Prostate gland (tissue), 2 donors: ENCODE measurements around the gene SCML2. TPM values are rescaled to one million over a fixed set of nuclear protein-coding genes. Genes with fewer than 3 reads are reported as not detected.

ENCODE experiments used
- DNase-seq: peaks from one replicate; pipeline ENCODE4 v3.0.0-alpha.2; 2019; ENCODE audit warnings: low spot score
- H3K27ac ChIP-seq, 2 donors: fragments of 200-600 bp; sonication (generic); 2 replicates each; pipeline ENCODE4 v1.5.1; 2017 to 2019
- H3K27me3 ChIP-seq: fragments of 200-600 bp; sonication (generic); replicated peaks from 2 replicates; pipeline ENCODE4 v1.5.1; 2019; ENCODE audit not compliant: insufficient read depth
- H3K36me3 ChIP-seq, 2 donors: fragments of 200-600 bp; sonication (generic); 1 replicate in 1 of 2; 2 replicates in 1 of 2; pipeline versions ENCODE4 v1.5.1 to v1.8.1; 2017 to 2019
- H3K4me1 ChIP-seq: fragments of 200-600 bp; sonication (generic); replicated peaks from 2 replicates; pipeline ENCODE4 v1.5.1; 2019
- H3K4me3 ChIP-seq, 2 donors: fragments of 200-600 bp; sonication (generic); 2 replicates each; pipeline ENCODE4 v1.5.1; 2017 to 2019
- H3K9me3 ChIP-seq: fragments of 200-600 bp; sonication (generic); 2 replicates; pipeline ENCODE4 v1.5.1; 2017
- CTCF ChIP-seq, 4 experiments: fragments of 200-600 bp in 2 of 4; fragments of 450-650 bp in 2 of 4; sonication (generic) in 2 of 4; IDR thresholded peaks; 1 replicate in 3 of 4; 2 replicates in 1 of 4; pipeline ENCODE4 v1.5.1; 2016 to 2019; ENCODE audit warnings: antibody characterized with exemption in 4 of 4, mild to moderate bottlenecking in 2 of 4, moderate library complexity in 2 of 4
- POLR2A ChIP-seq: fragments of 450-650 bp; IDR thresholded peaks from one replicate; pipeline ENCODE4 v1.6.1; 2016; ENCODE audit warnings: antibody characterized with exemption, mild to moderate bottlenecking
- POLR2AphosphoS5 ChIP-seq: sonication (generic); formaldehyde crosslinking; IDR thresholded peaks from one replicate; pipeline ENCODE4 v1.6.1; 2017; ENCODE audit warnings: antibody characterized with exemption
- WGBS: methylation state at CpG from one replicate; pipeline ENCODE4 v1.1.5; 2018; 5-methylcytosine and 5-hydroxymethylcytosine counted together
- intact Hi-C: fragments of 100-400 bp; cut with DNase I; formaldehyde crosslinking; loops from one replicate; pipeline ENCODE4 v1.14.2; 2022
- total RNA-seq, 2 donors: library from RNA; depleted of rRNA; stranded (reverse); fragments of >200 nt; gene quantifications; one replicate each; pipeline ENCODE4 v1.1.0, GENCODE V29; 2016

SCML2 gene
- total RNA-seq, 2 donors from 2014 or later, result 0.36 to 10.6 TPM

- Histone ChIP-seq H3K27ac (peak overlapping the region in 1 of 2 donors; percentile 33), H3K4me1 (no peaks in the 10 kb centered on the region), H3K27me3 (no peaks in the 10 kb centered on the region), H3K36me3 (no peaks in the 10 kb centered on the region), H3K9me3 (no peaks in the 10 kb centered on the region), H3K4me3 (peak overlapping the region; percentile 37 to 44)
- intact Hi-C loops, result no loop called here
- TF ChIP-seq CTCF (IDR thresholded peaks at IDR 0.05) (no peak), POLR2AphosphoS5 (no peak), POLR2A (no peak)
- WGBS, result 0% methylated on average over 10 of the region's 50 CpGs
- no peak for DNase-seq
These were observed 538 bp downstream of the SCML2 start for GRCh38 chrX:18353931-18354368.

DNA sequence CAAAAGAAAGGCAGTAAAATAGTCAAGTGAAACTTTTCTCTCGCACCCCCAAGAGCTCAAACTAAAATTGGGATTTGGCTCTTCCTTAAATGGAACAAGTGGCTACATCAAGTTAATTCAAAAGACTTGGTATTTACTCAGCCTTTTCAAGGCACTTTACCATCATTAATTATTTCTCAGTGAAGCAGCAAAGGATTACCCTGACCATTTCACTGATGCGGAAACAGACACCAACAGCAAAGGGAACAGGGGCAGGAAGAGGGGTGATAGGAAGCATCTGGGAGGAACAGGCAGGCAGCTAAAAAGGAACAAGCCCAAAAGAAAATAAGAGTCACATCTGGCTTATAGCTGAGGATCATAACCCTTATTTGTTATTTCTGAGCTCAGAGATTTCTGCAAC lies 2.7 kb downstream of the SCML2 start:
- Histone ChIP-seq H3K27me3 (no peaks in the 10 kb centered on the region), H3K4me3 (no peak overlapping the region), H3K9me3 (no peaks in the 10 kb centered on the region), H3K27ac (no peak overlapping the region), H3K36me3 (no peaks in the 10 kb centered on the region), H3K4me1 (no peaks in the 10 kb centered on the region)
- intact Hi-C loops, result no loop called here
- WGBS, result 56% methylated on average over 2 of the region's 2 CpGs
- no peak for TF ChIP-seq POLR2AphosphoS5
- TF ChIP-seq POLR2A, result no peak
- no peak for TF ChIP-seq CTCF (IDR thresholded peaks at IDR 0.05)
- no peak for DNase-seq

- Histone ChIP-seq H3K36me3 (no peaks in the 10 kb centered on the region), H3K9me3 (no peaks in the 10 kb centered on the region), H3K27ac (no peak overlapping the region), H3K4me1 (no peaks in the 10 kb centered on the region), H3K27me3 (no peaks in the 10 kb centered on the region), H3K4me3 (no peak overlapping the region)
- no peak for DNase-seq
- TF ChIP-seq CTCF (IDR thresholded peaks at IDR 0.05), result no peak
- TF ChIP-seq POLR2AphosphoS5, result no peak
- TF ChIP-seq POLR2A, result no peak
- intact Hi-C loops, result no loop called here
- WGBS, result 24% methylated on average over 2 of the region's 2 CpGs
These were observed 6.4 kb downstream of the SCML2 start for GRCh38 chrX:18348047-18348446.

DNA sequence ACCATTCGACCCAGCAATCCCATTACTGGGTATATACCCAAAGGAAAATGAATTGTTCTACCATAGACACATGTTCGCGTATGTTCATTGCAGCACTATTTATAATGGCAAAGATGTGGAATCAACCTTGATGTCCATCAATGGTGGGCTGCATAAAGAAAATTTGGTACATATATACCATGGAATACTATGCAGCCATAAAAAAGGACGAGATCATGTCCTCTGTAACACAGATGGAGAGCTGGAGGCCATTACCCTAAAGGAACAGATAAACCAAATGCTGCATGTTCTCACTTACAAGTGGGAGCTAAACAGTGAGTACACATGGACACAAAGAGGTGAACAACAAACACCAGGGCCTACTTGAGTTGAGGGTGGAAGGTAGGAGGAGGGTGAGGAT lies 45.1 kb downstream of the SCML2 start:
- intact Hi-C loops, result no loop called here
- TF ChIP-seq CTCF (IDR thresholded peaks at IDR 0.05) (no peak), POLR2A (no peak), POLR2AphosphoS5 (no peak)
- WGBS, result 97% methylated on average over 4 of the region's 4 CpGs
- DNase-seq, result no peak
- Histone ChIP-seq H3K27me3 (no peaks in the 10 kb centered on the region), H3K36me3 (no peaks in the 10 kb centered on the region), H3K4me3 (no peak overlapping the region), H3K27ac (no peak overlapping the region), H3K9me3 (no peaks in the 10 kb centered on the region), H3K4me1 (no peaks in the 10 kb centered on the region)

- intact Hi-C loops, result no loop called here
- Histone ChIP-seq H3K4me1 (no peaks in the 10 kb centered on the region), H3K4me3 (no peak overlapping the region), H3K27me3 (no peaks in the 10 kb centered on the region), H3K36me3 (no peaks in the 10 kb centered on the region), H3K9me3 (no peaks in the 10 kb centered on the region), H3K27ac (no peak overlapping the region)
- TF ChIP-seq CTCF (IDR thresholded peaks at IDR 0.05) (no peak), POLR2A (no peak), POLR2AphosphoS5 (no peak)
- no peak for DNase-seq
- WGBS, result 88% methylated on average over 2 of the region's 2 CpGs
These were observed 57.2 kb downstream of the SCML2 start for GRCh38 chrX:18297251-18297650.
